HFF-Myc (cell line): ENCODE data around the gene TMEM165.

Experiments
- DNase-seq: peaks from one replicate; pipeline ENCODE4 v3.0.0-alpha.2; 2011; ENCODE audit warnings: low read depth; ENCODE audit errors: extremely low read depth
- H3K4me3 ChIP-seq: replicated peaks from 2 replicates; pipeline ENCODE4 v1.5.1; 2011; ENCODE audit warnings: low read depth, mild to moderate bottlenecking, control low read depth, low read length
- TF ChIP-seq, protein P1 (sequence below): IDR thresholded peaks from 2 replicates; pipeline ENCODE4 v1.5.1; 2012; ENCODE audit warnings: mild to moderate bottlenecking, low read depth, low read length, control low read depth; ENCODE audit errors: missing control alignments

The TMEM165 gene

DNA sequence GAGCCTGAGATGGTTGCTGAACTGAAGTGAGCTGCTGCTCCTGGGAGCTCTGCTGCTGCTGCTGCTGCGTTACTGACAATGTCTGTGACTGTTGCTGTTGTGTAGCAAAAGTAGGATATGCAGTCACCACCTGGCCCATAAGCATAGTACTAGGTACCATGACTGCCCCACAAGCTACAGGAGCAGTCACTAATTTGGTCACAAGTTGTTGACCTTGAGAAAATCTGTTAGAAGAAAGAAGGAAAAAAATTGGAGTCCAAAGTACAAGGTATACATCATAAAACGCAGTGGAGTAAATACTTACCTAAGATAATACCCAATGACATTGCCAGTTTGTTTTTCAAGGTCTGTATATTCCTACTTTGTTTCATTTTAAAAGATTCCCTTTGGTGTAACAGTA is 42.6 kb downstream of the TMEM165 start:
- TF ChIP-seq, protein P1, sequence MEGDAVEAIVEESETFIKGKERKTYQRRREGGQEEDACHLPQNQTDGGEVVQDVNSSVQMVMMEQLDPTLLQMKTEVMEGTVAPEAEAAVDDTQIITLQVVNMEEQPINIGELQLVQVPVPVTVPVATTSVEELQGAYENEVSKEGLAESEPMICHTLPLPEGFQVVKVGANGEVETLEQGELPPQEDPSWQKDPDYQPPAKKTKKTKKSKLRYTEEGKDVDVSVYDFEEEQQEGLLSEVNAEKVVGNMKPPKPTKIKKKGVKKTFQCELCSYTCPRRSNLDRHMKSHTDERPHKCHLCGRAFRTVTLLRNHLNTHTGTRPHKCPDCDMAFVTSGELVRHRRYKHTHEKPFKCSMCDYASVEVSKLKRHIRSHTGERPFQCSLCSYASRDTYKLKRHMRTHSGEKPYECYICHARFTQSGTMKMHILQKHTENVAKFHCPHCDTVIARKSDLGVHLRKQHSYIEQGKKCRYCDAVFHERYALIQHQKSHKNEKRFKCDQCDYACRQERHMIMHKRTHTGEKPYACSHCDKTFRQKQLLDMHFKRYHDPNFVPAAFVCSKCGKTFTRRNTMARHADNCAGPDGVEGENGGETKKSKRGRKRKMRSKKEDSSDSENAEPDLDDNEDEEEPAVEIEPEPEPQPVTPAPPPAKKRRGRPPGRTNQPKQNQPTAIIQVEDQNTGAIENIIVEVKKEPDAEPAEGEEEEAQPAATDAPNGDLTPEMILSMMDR = no peak

DNA sequence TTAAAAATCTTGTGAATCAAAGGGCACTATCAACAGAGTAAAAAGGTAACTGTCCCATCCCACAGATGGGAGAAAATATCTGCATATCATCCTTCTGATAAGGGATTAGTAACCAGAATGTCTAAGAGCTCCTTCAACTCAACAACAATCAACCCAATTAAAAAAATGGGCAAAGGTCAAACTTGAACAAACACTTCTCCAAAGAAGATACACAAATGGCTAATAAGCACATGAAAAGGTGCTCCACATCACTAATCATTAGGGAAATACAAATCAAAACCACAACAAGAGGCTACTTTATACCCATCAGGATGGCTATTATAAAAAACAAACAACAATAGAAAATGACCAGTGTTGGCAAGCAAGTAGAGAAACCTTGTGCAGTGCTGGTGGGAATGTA is 43.3 kb downstream of the TMEM165 start:
- no peak overlapping the region for H3K4me3 ChIP-seq
- DNase-seq = no peak
- TF ChIP-seq, protein P1 = no peak

More for the DNA sequence above, 42.6 kb downstream of the TMEM165 start:
- no peak overlapping the region for H3K4me3 ChIP-seq
- no peak for DNase-seq

- TF ChIP-seq, protein P1 = no peak
- no peak for DNase-seq
- no peak overlapping the region for H3K4me3 ChIP-seq
These were observed 45.0 kb downstream of the TMEM165 start for GRCh38 chr4:55440786-55441185.

- TF ChIP-seq, protein P1 = no peak
- H3K4me3 ChIP-seq = no peak overlapping the region
- no peak for DNase-seq
These were observed 46.8 kb downstream of the TMEM165 start for GRCh38 chr4:55442541-55442940.

DNA sequence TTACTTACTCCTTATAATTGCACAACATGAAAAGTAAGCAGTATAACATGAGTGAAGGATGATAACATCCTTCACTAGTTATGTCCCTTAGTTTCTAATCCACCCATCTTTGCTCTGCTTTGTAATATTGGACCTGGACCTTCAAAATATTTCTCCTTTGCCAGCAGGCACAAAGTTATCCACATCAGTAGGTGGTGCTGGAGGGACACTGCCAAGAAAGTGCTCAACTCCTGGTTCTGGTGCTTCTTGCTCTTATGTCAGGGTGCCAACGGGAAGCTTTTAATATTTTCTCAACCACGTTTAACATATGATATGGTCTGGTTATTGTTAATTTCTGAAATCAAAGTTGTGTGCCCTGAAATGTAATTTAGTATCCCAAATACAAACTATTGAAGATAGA is 49.1 kb downstream of the TMEM165 start:
- H3K4me3 ChIP-seq = no peak overlapping the region
- DNase-seq = no peak
- TF ChIP-seq, protein P1 = peak; percentile 20

GRCh38 chr4:55445921-55446577 is 50.3 kb downstream of the TMEM165 start:
- no peak overlapping the region for H3K4me3 ChIP-seq
- TF ChIP-seq, protein P1 = no peak
- DNase-seq = peak; percentile 22

- TF ChIP-seq, protein P1 = no peak
- H3K4me3 ChIP-seq = no peak overlapping the region
- no peak for DNase-seq
These were observed 50.8 kb downstream of the TMEM165 start for GRCh38 chr4:55446578-55446922.
